ENCODE data around the gene PIK3IP1.

The PIK3IP1 gene

GRCh38 chr22:31292236-31292989 lies at the start of gene PIK3IP1:
TSS of gene PIK3IP1 (minus strand) at chr22:31292488. CDS start at chr22:31292344, 144 bp downstream.
- peak; percentile 35 for TF ChIP-seq CTCF (IDR thresholded peaks at IDR 0.05; ENCODE audit: low read depth, low read length)
- H3K4me3 ChIP-seq (replicated peaks in 1 of 2; ENCODE audit: low read depth in 2 of 2, low read length in 2 of 2), result peak within 1 kb of the TSS; percentile 69 to 85

GRCh38 chr22:31341386-31342088 lies 49.2 kb upstream of the PIK3IP1 start:
- DNase-seq (ENCODE audit: low read depth in 2 of 2), result no peak
- TF ChIP-seq CTCF (IDR thresholded peaks at IDR 0.05; ENCODE audit: low read depth, low read length), result no peak
- H3K4me3 ChIP-seq (replicated peaks in 1 of 2; ENCODE audit: low read depth in 2 of 2, low read length in 2 of 2), result no peak overlapping the region

More at GRCh38 chr22:31292236-31292989, at the start of gene PIK3IP1:
- peak; percentile 89 to 93 for DNase-seq (ENCODE audit: low read depth in 2 of 2)

- DNase-seq (ENCODE audit: low read depth in 2 of 2), result no peak
- TF ChIP-seq CTCF (IDR thresholded peaks at IDR 0.05; ENCODE audit: low read depth, low read length), result no peak
- no peak overlapping the region for H3K4me3 ChIP-seq (replicated peaks in 1 of 2; ENCODE audit: low read depth in 2 of 2, low read length in 2 of 2)
Measured at GRCh38 chr22:31340765-31341247, 48.5 kb upstream of the PIK3IP1 start.

GRCh38 chr22:31340360-31340759 lies 48.1 kb upstream of the PIK3IP1 start:
- no peak for TF ChIP-seq CTCF (IDR thresholded peaks at IDR 0.05; ENCODE audit: low read depth, low read length)
- H3K4me3 ChIP-seq (replicated peaks in 1 of 2; ENCODE audit: low read depth in 2 of 2, low read length in 2 of 2), result no peak overlapping the region
- no peak for DNase-seq (ENCODE audit: low read depth in 2 of 2)

DNA sequence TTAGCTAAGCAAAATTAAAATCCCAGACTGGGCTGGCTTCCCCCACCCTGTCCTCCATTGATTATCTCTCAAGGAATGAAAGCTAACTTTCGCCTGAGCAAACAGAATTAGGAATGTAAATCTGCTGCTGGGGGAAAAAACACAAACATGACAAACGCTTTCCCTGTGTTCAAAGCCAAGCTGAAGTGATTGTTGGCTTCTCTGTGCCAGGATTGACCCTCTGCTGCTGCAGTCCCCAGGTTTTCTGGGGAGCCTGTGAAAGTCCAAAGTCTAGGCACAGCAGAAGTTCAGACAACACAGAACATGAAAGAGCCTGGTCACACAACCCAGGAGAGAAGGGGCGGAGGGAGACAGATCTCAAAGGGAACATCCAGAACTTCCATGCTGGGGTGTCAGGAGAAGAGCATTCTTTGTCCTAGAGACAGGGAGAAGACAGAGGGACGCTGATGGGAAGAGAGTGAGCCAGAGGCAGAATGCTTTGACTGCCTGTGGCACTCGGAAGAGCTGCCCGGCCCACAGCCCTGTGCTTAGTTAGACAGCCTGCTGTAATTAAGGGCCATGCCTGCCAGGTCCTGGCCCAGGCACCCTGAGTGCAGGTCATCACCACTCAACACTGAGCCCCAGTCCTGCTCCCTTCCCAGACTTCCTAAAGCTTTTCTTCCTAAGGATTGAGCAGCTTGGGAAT lies 47.0 kb upstream of the PIK3IP1 start:
- H3K4me3 ChIP-seq (replicated peaks in 1 of 2; ENCODE audit: low read depth in 2 of 2, low read length in 2 of 2), result no peak overlapping the region
- no peak for DNase-seq (ENCODE audit: low read depth in 2 of 2)
- no peak for TF ChIP-seq CTCF (IDR thresholded peaks at IDR 0.05; ENCODE audit: low read depth, low read length)

DNA sequence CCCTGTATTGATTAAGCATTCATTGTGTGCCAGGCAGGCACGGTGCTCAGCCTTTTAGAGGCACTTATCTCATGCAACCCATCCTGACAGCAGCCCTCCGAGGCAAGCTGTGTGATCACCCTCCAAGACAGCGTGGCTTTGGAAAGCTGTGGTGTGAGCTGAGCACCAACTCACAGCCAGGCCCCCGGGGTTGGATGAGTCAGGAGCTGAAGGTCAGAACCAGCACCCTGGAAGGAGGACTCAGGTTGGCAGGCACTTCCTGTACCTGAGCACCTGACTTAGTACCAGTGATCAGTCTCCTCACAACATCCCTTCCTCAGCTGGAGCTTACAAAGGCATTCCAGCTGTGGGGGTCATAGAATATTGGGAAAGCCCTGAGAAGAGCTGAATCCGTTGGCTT lies 44.9 kb upstream of the PIK3IP1 start:
- no peak for DNase-seq (ENCODE audit: low read depth in 2 of 2)
- TF ChIP-seq CTCF (IDR thresholded peaks at IDR 0.05; ENCODE audit: low read depth, low read length), result no peak

More for the DNA sequence above, 44.9 kb upstream of the PIK3IP1 start:
- no peak overlapping the region for H3K4me3 ChIP-seq (replicated peaks in 1 of 2; ENCODE audit: low read depth in 2 of 2, low read length in 2 of 2)

Measured in cardiac fibroblast (primary cell).